ENCODE measurements around the gene HOXA4.

DNA sequence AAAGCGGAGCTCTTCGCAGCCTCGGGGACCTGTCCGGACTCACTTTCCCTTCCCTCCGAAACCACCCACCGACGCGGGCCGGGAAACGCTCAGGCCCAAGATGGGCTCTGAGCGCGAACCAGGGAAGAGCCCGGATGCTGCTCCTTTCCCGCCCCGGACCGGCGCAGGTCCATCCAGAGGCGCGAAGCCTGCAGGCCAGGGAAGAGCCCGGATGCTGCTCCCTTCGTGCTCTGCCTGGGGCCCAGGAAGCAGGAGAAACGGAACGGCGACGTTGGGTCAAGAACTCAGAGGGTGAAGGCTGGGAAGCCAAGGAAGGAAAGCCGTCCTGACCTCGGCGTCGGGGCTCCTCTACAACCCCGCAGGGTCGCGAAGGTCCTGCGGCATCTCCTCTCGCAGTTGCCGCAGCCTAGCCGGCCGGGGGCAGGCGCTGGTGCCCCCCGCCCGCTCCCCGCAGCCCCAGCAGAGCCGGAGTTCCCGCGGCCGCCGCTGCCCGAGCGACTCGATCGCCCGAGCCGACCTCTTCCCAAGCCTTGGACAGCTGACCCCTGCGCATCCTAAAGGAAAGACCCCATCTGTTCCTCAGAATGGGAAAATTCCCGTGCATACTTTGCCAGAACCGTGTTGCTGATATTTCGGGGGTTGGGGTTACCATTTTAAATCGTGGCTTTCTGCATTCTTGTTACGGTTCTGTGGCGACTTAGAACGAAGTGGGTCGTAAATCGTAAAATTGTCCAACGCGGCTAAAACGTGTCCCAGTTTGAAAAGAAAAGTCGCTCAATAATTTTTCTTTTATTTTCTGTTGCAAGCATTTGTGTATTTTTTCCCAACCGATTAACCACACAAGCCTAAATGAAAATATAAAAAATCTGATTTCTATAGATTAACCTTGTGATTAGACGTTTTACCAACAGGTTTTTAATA, 42.3 kb downstream of the HOXA4 start:
- TF ChIP-seq EZH2 (IDR thresholded peaks at IDR 0.05; ENCODE audit: low read length) (no peak), CTCF (optimal IDR thresholded peaks at IDR 0.05 in 1 of 3, IDR thresholded peaks at IDR 0.05 in 1 of 3, conservative IDR thresholded peaks at IDR 0.05 in 1 of 3; ENCODE audit: extremely low read depth in 1 of 3, insufficient read depth in 2 of 3, low read length in 3 of 3) (no peak)
